ENCODE measurements around the gene ST8SIA6. TPM values are rescaled to one million over a fixed set of nuclear protein-coding genes. Genes with fewer than 3 reads are reported as not detected.

ST8SIA6 gene
- total and polyA plus RNA-seq, 10 of the 15 experiments (the other 5 are each of a cell fraction or from before 2014, with no cell fraction given) = 0.22 TPM; not detected in 9

DNA sequence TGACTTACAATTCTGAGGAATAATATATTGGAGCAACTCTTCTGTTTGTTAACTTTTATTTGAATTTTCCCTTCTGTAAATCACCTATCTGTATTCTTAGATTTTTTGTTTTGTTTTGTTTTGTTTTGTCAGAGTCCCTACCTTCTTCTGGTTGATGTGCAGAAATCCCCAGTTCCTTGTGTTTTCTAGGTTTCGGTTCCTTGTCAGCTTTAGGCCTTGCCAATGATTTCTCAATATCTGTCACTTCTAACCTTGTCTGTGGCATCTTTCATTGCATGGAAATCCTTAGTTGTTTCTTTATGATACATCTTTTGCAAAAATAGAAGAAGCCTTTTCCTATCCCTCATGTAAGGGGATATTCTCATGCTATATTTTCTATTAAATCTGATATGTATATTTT lies 21.7 kb upstream of the ST8SIA6 start:
- DNase-seq (ENCODE audit: low read depth, low spot score) (peak; percentile 32), ATAC-seq (peak; percentile 91), FAIRE-seq (no peak)
- in situ Hi-C loops (cut with MboI) (no loop called here), intact Hi-C loops (cut with micrococcal nuclease; ENCODE audit: unreplicated experiment) (loop anchor here (2.0 kb wide), 1 partner anchor 35 kb away; no protein-coding TSS in a partner anchor)
- Histone ChIP-seq H4K20me1 (ENCODE audit: control insufficient read depth, insufficient read depth) (no peaks in the 10 kb centered on the region), H3K79me2 (ENCODE audit: control insufficient read depth, insufficient read depth, low read length) (no peaks in the 10 kb centered on the region), H3K4me1 (ENCODE audit: control insufficient read depth, insufficient read depth, low read length) (no peaks in the 10 kb centered on the region), H3K4me3 (no peak overlapping the region), H3K36me3 (ENCODE audit: control insufficient read depth in 2 of 2, insufficient read depth in 2 of 2, low read length in 1 of 2) (no peaks in the 10 kb centered on the region), H3K9ac (ENCODE audit: control insufficient read depth, insufficient read depth, low read length) (no peak overlapping the region), H3K4me2 (ENCODE audit: control insufficient read depth, insufficient read depth) (no peak overlapping the region), H2AFZ (ENCODE audit: control insufficient read depth, low read depth, low read length) (no peak overlapping the region), H3K9me3 (replicated peaks; ENCODE audit: control insufficient read depth, insufficient read depth, low read length) (no peaks in the 10 kb centered on the region; the same call in 2 of the 3 replicates), H3K27ac (ENCODE audit: control insufficient read depth, insufficient read depth) (no peak overlapping the region), H3K27me3 (replicated peaks in 1 of 2; ENCODE audit: control insufficient read depth in 2 of 2, insufficient read depth in 2 of 2, low read length in 1 of 2) (no peaks in the 10 kb centered on the region)
- ChIA-PET SMC1A (ENCODE audit: uncharacterized antibody, unreplicated experiment) (interaction anchor here (1.0 kb wide), 1 partner anchor 9 kb away, joined by 4 read pairs; no protein-coding TSS in a partner anchor), POLR2A (interaction anchor here (0.5 kb wide), 1 partner anchor 680 kb away, joined by 4 read pairs; no protein-coding TSS in a partner anchor), RAD21 (ENCODE audit: unreplicated experiment) (interaction anchor here (1.0 kb wide), 1 partner anchor 47 kb away, joined by 3 read pairs; no protein-coding TSS in a partner anchor), CTCF (no interaction called here)
- no TSS peak for BruUV-seq (replicated peaks)
- WGBS (ENCODE audit: insufficient coverage, insufficient replicate concordance, low lambda C conversion rate, missing lambda C conversion rate) = 0% methylated on average over 1 of the region's 1 CpG
- peak; percentile 66 for TF ChIP-seq RUNX3 (IDR thresholded peaks at IDR 0.05; ENCODE audit: low read length)
- TF ChIP-seq STAT3 (IDR thresholded peaks at IDR 0.05; ENCODE audit: low read depth, low read length) = no peak
- TF ChIP-seq, protein P1, sequence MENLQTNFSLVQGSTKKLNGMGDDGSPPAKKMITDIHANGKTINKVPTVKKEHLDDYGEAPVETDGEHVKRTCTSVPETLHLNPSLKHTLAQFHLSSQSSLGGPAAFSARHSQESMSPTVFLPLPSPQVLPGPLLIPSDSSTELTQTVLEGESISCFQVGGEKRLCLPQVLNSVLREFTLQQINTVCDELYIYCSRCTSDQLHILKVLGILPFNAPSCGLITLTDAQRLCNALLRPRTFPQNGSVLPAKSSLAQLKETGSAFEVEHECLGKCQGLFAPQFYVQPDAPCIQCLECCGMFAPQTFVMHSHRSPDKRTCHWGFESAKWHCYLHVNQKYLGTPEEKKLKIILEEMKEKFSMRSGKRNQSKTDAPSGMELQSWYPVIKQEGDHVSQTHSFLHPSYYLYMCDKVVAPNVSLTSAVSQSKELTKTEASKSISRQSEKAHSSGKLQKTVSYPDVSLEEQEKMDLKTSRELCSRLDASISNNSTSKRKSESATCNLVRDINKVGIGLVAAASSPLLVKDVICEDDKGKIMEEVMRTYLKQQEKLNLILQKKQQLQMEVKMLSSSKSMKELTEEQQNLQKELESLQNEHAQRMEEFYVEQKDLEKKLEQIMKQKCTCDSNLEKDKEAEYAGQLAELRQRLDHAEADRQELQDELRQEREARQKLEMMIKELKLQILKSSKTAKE (IDR thresholded peaks at IDR 0.05; ENCODE audit: low read depth, poor library complexity, severe bottlenecking) = no peak
- no peak for TF ChIP-seq YY1 (IDR thresholded peaks at IDR 0.05; ENCODE audit: low read depth, low read length)
- TF ChIP-seq JUNB (IDR thresholded peaks at IDR 0.05) = peak; percentile 58
- 0 out of 2 replicates have a peak, but pooled peaks have one; percentile 35 for TF ChIP-seq EED (IDR thresholded peaks at IDR 0.05; ENCODE audit: low read depth)
- TF ChIP-seq BRCA1 (IDR thresholded peaks at IDR 0.05; ENCODE audit: low read depth, low read length) = no peak
- TF ChIP-seq MTA2 (IDR thresholded peaks at IDR 0.05; ENCODE audit: low read depth) = peak; percentile 50; the same call in 1 of the 2 replicates
- TF ChIP-seq SREBF1 (IDR thresholded peaks at IDR 0.05; ENCODE audit: low read length) = no peak
- TF ChIP-seq NFIC (IDR thresholded peaks at IDR 0.05; ENCODE audit: low read depth, low read length) = peak; percentile 53; the same call in 1 of the 2 replicates
- TF ChIP-seq TCF3 (IDR thresholded peaks at IDR 0.05; ENCODE audit: borderline replicate concordance, insufficient read depth, low read depth, low read length) = no peak
- no peak for TF ChIP-seq RAD51 (IDR thresholded peaks at IDR 0.05)
- no peak for TF ChIP-seq TCF7 (IDR thresholded peaks at IDR 0.05; ENCODE audit: borderline replicate concordance)
- TF ChIP-seq BMI1 (IDR thresholded peaks at IDR 0.05; ENCODE audit: borderline replicate concordance) = 0 out of 2 replicates have a peak, but pooled peaks have one; percentile 34
- no peak for TF ChIP-seq KLF5 (IDR thresholded peaks at IDR 0.05; ENCODE audit: partially characterized antibody)
- TF ChIP-seq, protein P2, sequence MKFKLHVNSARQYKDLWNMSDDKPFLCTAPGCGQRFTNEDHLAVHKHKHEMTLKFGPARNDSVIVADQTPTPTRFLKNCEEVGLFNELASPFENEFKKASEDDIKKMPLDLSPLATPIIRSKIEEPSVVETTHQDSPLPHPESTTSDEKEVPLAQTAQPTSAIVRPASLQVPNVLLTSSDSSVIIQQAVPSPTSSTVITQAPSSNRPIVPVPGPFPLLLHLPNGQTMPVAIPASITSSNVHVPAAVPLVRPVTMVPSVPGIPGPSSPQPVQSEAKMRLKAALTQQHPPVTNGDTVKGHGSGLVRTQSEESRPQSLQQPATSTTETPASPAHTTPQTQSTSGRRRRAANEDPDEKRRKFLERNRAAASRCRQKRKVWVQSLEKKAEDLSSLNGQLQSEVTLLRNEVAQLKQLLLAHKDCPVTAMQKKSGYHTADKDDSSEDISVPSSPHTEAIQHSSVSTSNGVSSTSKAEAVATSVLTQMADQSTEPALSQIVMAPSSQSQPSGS (IDR thresholded peaks at IDR 0.05; ENCODE audit: low read length) = peak; percentile 82
- TF ChIP-seq SPI1 (IDR thresholded peaks at IDR 0.05; ENCODE audit: borderline replicate concordance, insufficient read depth, low read depth, low read length) = peak; percentile 76; the same call in 1 of the 2 replicates
- TF ChIP-seq HCFC1 (IDR thresholded peaks at IDR 0.05; ENCODE audit: low read length) = no peak
- no peak for TF ChIP-seq PAX8 (IDR thresholded peaks at IDR 0.05)
- TF ChIP-seq NBN (IDR thresholded peaks at IDR 0.05) = peak; percentile 51; the same call in 1 of the 2 replicates
- TF ChIP-seq ZNF274 (IDR thresholded peaks at IDR 0.05; ENCODE audit: insufficient read depth, insufficient read length) = no peak
- no peak for TF ChIP-seq TBL1XR1 (IDR thresholded peaks at IDR 0.05; ENCODE audit: low read depth, low read length)
- TF ChIP-seq DPF2 (IDR thresholded peaks at IDR 0.05) = 0 out of 2 replicates have a peak, but pooled peaks have one; percentile 37
- TF ChIP-seq, protein P3, sequence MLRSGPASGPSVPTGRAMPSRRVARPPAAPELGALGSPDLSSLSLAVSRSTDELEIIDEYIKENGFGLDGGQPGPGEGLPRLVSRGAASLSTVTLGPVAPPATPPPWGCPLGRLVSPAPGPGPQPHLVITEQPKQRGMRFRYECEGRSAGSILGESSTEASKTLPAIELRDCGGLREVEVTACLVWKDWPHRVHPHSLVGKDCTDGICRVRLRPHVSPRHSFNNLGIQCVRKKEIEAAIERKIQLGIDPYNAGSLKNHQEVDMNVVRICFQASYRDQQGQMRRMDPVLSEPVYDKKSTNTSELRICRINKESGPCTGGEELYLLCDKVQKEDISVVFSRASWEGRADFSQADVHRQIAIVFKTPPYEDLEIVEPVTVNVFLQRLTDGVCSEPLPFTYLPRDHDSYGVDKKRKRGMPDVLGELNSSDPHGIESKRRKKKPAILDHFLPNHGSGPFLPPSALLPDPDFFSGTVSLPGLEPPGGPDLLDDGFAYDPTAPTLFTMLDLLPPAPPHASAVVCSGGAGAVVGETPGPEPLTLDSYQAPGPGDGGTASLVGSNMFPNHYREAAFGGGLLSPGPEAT (IDR thresholded peaks at IDR 0.05; ENCODE audit: low read depth) = peak; percentile 86

Data from GM12878 (cell line).